Stimulated activated CD8-positive, alpha-beta memory T cell treated with anti-CD3 and anti-CD28 coated beads, Interleukin-7, amount 100 ng/mL, for 48 hours (primary cell): ENCODE measurements around the gene REEP6.
"Not testable (repeated sequence)": the region's sequence is repeated elsewhere in the genome, so short reads cannot be mapped to it uniquely, and the experiment has no call there.

Source experiments
- DNase-seq, 2 donors: peaks; one replicate each; pipeline ENCODE4 v3.0.0-alpha.2; 2020; ENCODE audit warnings: low read depth in 1 of 2; ENCODE audit errors: extremely low read depth in 1 of 2

Gene REEP6

DNA sequence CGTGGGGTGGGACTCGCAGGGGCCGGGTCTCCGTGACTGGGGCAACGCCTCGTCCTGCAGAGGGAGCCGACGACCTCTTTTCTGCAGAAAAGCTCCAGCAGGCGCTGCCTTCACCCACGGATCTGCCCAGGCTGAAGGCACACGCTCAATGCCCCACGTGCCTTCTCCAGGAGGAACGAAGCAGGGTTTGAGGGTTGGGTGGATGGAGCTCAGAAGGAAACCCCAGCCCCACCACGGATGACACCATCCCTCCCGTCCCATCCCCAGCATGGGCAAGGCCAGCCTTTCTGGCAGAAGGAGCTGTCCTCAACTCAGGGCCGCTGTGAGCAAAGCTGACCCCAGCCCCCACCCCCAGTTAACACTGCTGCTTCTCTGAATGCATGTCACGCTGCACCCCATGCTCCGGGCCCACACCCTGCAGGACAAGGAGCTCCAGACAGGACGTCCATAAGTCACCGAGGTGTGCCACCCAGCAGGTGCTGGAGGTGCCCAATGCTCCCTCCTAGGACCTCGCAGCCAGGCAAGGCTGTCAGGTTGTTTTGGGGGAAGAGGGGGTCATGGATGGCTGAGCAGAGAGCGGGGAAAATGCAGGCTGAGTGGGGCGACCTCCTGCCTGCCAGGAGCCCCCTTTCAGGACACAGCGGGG lies 19.3 kb upstream of the REEP6 start:
- no peak for DNase-seq

DNA sequence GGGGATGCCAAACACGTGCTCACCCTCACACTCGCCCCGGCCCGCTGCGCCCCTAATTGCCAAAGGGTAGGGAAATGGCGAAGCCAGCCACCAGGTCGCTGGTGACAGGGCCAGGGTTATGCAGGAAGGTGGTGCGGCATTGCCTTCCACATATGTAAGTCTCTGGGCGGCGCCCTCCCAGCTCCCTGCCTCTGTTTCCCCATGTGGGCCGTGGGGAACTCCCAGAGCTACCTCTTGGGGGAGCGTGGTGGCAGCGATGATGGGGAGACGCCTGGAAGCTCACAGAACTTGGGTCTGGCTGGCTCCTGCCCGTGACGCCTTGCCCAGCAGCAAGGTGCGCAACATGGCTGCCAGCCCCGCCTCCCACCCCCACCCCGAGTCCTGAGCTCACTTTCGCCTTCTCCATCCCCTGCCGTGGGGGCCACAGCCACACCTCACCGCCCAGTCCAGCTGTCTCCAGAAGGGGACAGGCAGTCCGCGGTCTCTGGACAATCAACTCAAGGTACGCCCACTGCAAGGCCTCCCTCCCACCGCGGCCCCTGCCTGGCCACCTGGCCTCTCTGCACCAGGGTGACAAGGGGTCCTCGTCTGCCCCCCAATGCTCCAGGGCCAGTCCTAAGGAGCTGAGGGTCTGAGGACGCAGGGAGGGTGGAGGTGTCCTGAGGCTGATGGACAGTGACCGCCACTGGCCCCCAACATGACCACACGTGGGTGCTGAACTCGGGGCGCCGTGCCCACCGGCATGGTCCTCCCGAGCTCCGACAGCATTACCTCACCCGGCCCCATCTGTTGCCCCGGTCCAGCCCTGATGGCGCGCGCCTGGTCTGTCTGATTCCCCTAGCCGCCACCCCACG lies 18.5 kb upstream of the REEP6 start:
- DNase-seq = no peak

DNA sequence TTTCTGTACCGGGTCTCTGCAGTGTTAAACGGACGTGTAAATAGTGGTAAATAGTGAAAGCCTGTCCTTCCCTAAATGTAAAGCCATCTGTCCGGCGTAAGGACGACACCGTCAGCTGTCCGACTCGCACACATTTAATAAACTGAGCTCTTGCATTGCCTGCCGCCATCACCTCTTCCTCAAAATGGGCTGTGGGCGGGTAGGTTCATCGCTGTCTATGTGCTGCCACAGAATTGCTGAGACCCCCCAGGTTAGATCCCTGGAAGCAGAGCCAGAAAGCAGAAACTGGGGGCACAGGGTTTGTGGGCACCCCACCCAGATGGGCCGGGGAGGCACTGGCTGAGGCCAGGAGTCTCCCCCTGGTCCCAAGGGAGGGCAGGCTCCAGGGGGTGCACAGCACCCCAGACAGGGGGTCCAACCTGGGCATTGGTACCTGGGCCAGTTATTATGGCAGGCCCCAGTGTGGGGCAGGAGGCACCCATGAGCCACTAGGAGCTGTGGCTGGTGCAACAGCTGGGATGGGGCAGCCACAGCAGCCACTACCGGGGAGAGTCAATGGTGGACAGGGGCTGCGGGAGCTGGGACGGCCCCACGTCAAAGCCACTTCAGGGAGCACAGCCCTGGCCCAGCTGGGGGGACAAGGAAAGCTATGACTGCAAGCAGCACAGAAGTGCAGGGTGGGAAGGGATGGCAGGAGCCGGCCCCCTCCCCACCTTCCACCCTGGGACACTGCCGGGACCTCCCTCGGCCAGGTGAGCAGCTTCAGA lies 17.7 kb upstream of the REEP6 start:
- DNase-seq = no peak

DNA sequence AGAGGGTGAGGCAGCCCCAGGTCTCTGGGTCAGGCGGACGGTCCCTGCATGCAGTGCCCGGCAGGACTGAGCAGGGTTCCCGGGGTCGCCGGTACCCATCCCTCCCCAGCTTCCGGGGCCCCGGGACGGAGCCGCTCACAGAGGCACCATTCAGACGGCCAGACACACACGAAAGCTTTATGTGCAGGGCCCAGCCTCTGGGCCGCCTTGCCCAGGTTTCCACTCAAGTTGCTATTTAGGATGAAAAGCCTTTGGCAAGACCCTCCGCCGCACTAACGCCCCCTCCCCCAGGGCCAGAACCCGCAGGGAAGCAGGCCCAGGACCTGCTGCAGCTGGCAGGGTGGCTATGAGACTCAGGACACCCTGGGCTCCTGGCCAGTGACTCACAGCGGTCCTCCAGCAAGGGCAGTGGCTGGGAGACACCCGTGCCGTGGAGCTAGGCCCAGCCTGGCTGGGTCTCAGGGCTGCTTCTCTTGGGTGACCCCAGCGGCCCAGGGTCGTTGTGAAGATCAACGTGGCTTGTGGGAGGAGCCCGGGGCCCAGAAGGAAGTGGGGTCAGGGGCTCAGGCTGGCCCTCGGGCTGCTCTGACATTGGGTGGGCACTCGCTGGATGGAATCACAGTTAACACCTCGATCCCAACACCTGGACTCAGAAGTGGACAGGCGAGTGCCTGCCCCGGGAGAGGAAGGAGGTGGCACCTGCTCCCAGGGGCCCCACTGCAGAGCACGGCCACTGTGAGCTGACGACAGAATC lies 16.8 kb upstream of the REEP6 start:
- DNase-seq = no peak

DNA sequence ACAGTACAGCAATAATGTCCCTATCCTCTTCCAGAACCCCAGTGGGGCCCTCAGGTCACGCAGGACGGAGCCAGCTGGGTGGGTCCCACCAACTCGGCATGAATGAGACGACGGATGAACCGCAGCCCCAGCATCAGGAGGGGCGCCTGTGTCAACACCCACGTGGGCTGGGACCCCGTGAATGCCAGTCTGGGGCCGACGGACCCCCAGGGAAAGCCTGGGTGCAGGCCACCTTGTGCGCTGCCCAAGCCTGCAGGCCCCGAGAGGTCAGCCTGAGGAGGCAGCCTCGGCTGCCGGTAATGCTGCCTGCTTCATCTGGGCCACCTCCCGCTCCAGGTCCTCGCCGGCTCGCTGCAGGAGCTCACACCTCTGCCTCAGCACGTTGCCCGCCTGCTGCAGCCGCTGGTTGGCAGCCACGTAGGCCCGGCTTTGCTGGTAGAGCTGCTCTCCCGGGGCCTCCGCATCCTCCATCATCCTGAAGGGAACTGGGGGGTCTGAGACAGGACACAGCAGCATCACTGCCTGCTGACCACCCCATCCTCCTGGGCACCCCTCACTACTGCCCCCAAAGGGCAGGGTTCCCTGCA lies 16.1 kb upstream of the REEP6 start:
- no peak for DNase-seq

DNA sequence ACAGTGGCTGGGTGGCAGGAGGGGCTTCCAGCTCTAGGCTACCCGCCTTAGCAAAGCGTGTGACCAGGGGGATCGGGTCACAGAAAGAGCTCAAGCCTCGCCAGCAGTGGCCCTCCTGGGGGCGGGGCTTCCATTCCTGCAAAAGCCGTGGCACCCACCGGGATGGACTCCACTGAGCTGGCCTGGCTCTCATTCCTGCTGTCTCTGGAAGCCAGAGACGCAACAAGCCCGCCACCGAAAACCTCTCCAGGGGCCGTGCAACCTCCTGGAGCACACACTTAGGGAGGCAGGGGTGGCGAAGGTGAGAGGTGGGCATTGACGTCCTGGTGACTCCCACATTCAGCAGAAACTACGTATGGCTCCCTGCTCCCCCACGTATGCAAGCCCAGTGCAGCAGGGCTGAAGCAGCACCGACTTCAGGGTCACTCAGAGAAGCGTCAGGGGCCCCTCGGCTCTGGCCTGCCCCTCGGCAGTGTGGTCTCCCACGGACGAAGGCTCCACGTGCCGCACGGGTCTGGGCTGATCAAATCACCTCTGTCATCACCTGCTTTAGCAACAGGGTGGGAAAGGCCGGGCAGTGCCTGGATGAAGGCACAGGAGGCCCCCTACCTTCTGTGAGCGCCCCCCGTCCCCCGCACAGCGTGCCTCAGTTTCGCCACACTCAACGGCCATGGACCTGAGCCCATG lies 15.1 kb upstream of the REEP6 start:
- DNase-seq = no peak

DNA sequence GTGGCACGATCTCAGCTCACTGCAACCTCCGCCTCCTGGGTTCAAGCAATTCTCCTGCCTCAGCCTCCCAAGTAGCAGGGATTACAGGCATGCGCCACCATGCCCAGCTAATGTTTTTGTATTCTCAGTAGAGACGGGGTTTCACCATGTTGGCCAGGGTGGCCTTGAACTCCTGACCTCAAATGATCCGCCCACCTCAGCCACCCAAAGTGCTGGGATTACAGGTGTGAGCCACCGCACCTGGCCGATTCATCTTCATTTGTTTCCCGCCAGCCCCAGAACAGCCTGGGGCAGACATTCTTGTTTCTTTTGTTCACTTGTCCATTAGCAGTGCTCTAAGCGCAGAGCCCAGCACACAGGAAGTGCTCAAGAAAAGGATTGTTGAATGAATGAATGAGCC lies 13.9 kb upstream of the REEP6 start:
- DNase-seq = not testable (repeated sequence)

DNA sequence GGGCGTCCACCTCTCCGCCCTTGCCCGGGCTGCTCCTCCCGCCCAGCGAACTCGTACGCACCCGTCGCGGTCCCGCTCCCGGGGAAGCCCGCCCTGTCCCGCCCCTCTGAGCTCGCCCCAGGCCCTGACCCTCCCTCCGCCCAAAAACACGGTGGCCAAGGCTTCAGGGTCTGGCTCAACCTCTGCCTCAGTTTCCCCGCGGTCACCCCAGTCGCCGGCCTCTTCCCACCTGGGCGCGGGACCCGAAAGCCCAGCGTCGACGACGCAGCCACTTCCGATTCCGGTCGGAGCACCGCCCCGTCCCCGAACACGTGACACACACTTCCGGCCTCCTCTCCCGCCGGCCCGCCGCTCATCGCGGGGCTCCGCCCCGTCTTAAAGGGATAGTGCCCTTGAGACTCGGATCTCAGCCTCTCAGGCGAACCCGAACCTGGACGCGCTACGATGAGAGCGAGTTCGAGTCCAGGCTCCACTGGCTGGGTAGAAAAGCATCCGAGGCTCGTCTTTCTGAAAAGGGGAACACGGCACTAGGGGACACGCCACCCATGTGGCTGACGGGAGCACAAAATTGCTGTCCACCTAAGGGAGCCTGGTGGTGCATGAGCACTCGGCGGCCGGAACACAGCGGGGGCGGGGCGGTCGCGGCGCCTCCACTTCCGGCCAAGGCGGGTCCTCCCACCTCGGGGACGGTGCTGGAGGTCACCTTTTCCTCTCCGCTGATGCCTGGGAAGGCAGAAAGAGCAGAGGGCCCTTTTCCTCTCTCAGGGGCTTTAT lies 11.9 kb upstream of the REEP6 start, which contains the start of gene C19orf25:
C19orf25 (minus strand) TSS at position 282 of the 774 bp plus-strand sequence. CDS start 312 bp downstream, outside the sequence.
- DNase-seq = peak; percentile 88 to 91

DNA sequence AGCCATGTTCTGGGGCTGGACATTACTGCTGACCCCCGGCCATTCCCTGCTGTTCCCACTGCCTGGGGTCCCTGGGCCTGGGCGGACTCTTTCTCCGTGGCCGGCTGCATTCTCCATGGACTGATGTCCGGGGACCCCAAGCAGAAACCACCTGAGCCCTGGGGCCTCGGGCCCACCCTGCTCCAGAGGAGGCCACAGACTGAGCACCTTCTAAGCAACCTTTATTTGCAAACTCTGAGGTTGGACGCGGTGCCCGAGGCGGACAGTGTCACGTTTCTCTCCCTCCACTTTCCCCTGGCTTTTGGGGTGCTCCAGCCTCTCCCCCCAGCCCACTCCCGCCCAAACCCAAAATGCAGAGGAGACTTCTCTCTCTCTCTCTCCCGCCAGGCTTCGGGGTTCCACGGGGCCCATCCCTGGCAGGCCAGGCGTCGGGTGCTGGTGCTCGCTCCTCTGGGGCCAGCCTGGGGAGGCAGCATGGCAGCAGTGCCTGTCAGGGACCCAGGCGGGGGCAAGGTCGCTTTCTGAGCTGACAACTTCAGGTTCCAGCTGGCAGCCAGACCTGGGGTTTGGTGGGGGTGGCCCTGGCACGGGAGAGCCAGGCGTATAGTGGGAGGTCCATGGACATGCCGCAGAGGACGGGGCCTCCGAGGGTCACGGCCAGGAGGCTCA lies 9.6 kb upstream of the REEP6 start:
- no peak for DNase-seq

DNA sequence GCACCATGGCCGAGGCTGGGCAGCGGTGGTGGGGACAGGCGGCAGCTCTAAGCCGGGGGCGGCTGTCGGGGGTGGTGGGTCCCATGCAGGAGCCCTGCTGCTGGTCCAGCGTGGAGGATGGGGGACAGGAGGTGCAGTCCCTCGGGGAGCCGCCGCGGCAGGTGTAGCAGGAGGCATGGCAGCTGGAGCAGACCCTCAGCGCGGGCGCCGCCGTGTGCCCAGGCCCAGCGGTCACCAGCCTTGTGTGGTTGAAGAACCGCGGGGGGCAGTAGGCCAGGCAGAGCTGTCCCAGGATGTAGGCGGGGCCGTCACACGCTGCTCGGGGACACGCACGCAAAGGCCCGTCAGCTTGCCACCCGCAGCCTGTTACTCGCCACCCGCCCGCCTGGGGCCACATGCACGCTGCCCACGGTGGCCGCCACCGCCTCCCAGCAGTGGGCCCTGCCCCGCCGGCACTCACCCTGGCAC lies 9.1 kb upstream of the REEP6 start:
- no peak for DNase-seq

DNA sequence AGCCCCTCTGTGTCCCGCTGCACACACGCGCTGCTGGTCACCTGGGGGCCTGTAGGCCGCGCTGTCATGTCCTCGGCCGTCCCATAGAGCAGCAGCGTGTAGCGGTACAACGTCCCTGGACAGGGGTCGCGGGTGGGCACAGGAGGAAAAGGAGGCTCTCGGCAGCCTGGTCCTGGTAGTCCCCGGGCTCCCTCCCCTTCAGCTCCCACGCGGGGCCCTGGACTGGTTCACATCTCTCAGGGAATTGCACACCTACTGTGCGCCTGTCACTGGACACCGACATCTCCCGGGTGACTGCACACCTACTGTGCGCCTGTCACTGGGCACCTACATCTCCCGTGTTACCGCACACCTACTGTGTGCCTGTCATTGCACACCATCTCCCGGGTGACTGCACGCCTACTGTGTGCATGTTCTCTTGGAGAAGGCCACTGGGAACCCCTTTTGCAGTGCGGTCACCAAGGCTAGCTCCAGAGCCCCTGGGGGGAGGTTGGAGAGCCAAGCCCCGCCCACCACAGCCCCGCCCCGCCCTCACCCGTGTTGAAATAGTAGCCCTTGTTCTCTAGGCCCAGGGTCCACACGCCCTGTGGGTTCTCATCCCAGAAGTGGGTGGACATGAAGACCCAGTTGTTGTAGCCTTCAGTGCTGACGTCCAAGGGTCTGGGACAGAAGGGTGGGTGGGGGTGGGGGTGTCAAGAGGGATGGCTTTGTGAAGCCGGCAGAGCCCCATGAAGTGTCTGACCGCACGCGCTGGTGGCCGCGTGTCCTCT lies 8.4 kb upstream of the REEP6 start:
- DNase-seq = no peak

DNA sequence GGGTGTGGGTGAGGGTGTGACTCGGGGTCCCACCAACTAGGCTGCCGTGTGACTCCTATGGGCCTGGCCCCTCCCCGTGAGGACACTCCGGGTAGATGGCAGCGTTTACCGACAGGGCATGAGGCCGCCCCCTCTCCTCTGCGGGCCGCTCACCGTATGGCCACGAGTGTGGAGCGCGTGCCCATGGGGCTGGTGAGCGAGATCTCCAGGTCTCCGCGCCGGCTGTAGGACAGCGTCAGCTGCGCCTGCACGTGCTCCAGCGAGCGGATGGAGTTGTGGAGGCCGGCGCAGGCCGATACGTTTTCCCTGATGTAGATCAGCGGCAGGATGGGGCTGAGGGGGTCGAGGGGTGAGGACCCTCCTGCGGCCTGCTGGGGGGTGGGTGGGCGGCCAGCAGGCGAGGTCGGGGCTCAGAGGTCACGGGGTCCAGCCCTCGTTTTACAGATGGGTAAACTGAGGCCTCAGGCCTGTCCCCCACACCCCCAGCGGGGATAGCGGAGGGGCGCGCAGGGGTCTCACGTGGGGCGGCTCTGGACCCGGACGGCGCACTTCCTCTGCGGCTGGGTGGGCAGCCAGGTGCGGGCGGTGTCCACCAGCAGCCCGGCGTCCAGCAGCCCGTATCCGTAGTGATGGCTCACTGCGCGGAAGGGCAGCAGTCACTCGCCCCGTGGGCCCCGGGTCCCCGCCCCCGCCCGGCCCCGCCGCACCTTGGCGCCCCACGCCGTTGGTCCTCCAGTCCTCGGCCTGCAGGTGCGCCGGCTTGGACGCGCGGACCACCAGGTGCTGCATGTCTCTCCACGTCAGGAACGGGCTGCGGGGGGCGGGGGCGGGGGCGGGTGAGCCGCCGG lies 7.6 kb upstream of the REEP6 start:
- DNase-seq = no peak

DNA sequence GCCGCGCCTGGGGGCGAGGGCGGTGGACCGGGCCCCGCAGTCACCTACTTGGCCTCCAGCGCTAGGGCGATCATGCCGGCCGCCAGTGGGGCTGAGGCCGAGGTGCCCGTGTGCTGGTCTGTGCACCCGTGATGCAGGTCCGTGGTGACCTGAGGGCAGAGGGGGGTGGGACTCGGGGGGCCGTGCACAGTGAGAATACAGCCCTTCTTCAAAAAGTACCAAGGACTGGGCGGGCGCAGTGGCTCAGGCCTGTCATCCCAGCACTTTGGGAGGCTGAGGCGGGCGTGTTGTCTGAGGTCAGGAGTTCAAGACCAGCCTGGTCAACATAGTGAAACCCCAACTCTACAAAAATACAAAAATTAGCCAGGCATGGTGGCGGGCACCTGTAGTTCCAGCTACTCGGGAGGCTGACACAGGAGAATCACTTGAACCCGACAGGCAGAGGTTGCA lies 7.0 kb upstream of the REEP6 start:
- DNase-seq = no peak

DNA sequence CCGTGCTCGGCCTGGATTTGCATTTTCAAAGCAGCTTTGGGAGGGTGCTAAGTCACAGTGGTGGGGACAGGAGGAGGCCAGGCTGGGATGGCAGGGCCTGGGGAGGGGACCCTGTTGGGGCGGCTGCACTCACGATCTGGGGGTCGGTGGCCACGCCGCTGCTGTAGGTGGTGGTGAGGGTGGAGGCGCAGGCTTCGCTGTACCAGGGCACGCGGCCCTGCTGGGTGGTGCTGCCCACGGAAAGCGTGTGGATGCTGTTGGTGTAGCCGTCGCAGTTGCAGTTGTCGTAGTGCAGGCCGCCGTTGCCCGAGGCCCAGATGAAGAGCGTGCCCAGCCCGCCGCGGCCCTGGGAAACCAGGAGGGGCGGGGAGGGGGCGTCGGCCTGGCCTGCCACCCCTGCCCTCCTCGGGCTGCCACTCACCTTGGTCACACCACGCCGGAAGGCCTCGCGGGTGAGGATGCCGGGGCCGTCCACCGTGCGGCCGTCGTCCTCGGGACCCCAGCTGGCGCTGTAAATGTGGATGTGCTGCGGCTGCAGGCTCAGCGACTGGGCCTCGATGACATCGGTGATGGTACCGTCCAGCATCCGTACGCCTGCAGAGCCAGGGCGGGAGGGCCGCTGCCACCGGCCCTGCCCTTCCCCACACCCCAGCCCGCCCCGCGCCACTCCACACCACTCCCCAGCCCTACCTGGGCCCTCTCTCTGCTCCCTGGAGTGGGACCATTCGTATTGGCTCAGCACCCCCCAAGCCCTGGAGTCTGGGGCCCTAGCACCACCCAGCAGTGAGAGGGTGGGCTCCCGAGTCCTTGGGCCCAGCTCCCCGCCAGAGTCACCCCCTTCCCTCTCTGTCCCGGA lies 4.0 kb upstream of the REEP6 start:
- no peak for DNase-seq

DNA sequence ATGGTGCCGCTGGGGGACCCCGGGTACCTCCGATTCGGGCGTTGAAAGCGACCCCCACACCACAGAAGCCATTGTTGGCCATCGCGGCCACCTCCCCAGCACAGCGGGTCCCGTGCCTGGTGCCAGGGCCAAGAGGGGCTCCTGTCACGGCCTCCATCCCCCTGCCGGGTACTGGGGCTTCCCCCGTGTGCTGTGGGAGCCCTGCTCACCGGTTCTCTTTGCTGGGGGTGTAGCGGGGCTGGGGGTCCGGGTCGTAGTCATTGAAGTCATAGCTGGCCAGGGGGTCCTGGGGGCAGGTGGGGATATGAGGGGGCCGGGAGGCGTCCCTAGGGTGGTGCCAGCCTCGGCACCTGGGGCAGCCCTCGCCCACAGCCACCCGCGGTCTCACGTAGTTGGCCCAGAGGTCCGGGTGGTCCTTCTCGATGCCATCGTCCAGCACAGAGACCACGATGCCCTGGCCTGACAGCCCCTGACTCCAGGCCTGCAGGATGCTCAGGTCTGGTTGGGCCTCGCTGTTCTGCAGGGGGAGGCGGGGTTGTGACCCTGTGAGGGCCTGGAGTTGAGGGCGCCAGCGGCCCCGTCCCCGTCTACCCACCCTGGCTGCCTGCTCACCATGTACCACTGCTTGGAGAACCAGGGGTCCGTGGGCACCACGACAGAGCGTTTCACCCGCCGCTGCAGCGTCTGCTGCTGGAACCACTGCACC lies 3.3 kb upstream of the REEP6 start:
- no peak for DNase-seq
